ENCODE measurements around the gene DRC7.

The DRC7 gene

GRCh38 chr16:57685633-57686032 lies 9.0 kb upstream of the DRC7 start:
- TF ChIP-seq CTCF (IDR thresholded peaks at IDR 0.05; ENCODE audit: extremely low read depth, missing control alignments), result no peak
- no peak for DNase-seq (ENCODE audit: low spot score)

DNA sequence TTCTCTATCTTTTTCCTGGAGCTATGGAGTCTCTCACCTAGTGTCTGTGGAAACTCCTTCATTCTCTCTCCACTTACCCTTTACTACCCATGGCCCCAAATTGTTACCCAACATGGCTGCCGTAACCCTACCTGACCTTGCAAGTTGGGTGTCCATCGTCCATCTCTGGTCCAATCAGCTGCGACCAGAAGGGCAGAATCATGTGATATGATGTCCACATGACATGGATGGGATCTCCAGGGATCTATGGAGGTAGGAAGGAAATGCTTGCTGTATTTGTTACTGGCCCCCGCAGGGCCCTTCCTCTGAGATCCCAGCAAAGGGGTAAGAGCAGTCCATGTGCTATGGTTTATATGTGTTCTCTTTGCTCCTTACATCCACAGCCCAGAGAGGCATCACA lies 8.0 kb upstream of the DRC7 start:
- no peak for DNase-seq (ENCODE audit: low spot score)
- no peak for TF ChIP-seq CTCF (IDR thresholded peaks at IDR 0.05; ENCODE audit: extremely low read depth, missing control alignments)

DNA sequence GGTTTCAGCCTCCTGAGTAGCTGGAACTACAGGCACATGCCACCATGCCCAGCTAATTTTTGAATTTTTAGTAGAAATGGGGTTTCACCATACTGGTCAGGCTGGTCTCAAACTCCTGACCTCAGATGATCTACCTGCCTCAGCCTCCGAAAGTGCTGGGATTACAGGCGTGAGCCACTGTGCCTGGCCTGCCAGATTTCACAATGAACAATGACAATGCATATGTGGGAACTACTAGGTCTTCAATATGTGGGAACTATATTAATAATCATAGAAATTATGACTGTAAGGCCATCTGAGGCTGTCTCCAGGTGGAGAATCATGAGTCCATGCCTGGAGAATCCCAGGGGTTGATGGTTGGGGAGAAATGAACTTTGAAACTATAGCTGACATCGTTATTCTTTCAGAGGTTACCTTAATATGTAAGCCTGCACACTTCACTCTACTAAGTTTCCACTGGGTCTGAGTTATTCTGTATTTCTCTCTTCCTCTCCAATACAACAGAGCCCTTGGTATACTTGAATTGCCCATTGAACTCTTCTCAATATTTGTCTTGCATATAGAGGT lies 7.2 kb upstream of the DRC7 start:
- TF ChIP-seq CTCF (IDR thresholded peaks at IDR 0.05; ENCODE audit: extremely low read depth, missing control alignments), result no peak
- no peak for DNase-seq (ENCODE audit: low spot score)

- no peak for DNase-seq (ENCODE audit: low spot score)
- TF ChIP-seq CTCF (IDR thresholded peaks at IDR 0.05; ENCODE audit: extremely low read depth, missing control alignments), result no peak
Observed at GRCh38 chr16:57688487-57688986, 6.1 kb upstream of the DRC7 start.

- DNase-seq (ENCODE audit: low spot score), result no peak
- TF ChIP-seq CTCF (IDR thresholded peaks at IDR 0.05; ENCODE audit: extremely low read depth, missing control alignments), result no peak
Observed at GRCh38 chr16:57688987-57689761, 5.4 kb upstream of the DRC7 start.

DNA sequence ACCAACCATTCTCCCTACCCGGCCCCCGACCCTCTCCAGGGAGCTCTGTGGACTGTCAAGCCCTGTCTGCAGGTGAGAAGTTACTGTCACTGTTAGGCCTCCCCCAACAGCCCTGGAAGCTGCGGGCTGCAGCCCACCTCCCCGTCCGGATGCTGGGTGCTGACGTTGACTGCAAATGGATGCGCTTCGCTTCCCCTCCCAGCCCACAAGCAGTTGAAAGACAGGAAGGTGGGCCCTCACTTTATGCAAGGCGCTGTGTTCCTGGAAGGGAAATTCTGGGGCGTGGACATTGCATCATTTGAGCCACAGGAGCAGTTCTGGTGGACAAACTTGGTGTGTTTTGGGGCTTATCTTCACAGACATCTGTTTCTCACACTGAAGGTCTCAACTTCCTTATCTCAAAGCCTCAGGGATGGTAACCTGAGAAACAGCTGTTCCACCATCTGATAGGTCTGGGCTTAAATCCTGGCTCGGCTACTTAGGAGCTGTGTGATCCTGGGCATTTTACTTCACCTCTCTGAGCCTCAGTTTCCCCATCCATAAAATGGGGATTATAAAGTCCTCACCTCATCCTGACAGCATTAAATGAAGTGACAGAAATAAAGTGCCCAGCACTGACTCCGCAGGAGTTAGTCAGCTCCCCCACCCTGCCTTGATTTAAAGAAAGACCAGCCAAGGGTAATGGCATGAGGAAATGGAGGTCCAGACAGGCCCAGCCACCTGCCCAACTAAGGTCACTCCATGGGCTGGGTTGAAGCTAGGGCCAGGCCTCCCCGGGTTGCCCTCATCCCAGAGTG lies 4.6 kb upstream of the DRC7 start:
- peak; percentile 75 for DNase-seq (ENCODE audit: low spot score)
- no peak for TF ChIP-seq CTCF (IDR thresholded peaks at IDR 0.05; ENCODE audit: extremely low read depth, missing control alignments)
